Retinal pigment epithelial cell (primary cell): ENCODE data around the gene ARHGAP28.

Experiments
- DNase-seq: peaks from one replicate; pipeline ENCODE4 v3.0.0-alpha.2; 2010; ENCODE audit warnings: low read depth
- H3K4me3 ChIP-seq: 2 replicates; pipeline ENCODE4 v1.5.1; 2011; ENCODE audit warnings: mild to moderate bottlenecking, low read length, control low read depth, moderate library complexity
- CTCF ChIP-seq: conservative IDR thresholded peaks from 2 replicates; pipeline ENCODE4 v1.5.1; 2011; ENCODE audit warnings: low read depth, low read length, control low read depth, inconsistent platforms

The ARHGAP28 gene

GRCh38 chr18:6741786-6742185 is 12.3 kb downstream of the ARHGAP28 start:
- H3K4me3 ChIP-seq, result no peak overlapping the region
- DNase-seq, result no peak
- TF ChIP-seq CTCF, result no peak

- no peak for DNase-seq
- TF ChIP-seq CTCF, result no peak
- H3K4me3 ChIP-seq, result no peak overlapping the region
These were observed 14.5 kb downstream of the ARHGAP28 start for GRCh38 chr18:6743999-6744398.

- no peak for DNase-seq
- H3K4me3 ChIP-seq, result no peak overlapping the region
- TF ChIP-seq CTCF, result no peak
These were observed 15.4 kb downstream of the ARHGAP28 start for GRCh38 chr18:6744816-6745455.

- DNase-seq, result no peak
- no peak for TF ChIP-seq CTCF
These were observed 16.1 kb downstream of the ARHGAP28 start for GRCh38 chr18:6745504-6746031.

GRCh38 chr18:6746386-6746960 is 17.0 kb downstream of the ARHGAP28 start:
- no peak for DNase-seq
- TF ChIP-seq CTCF, result no peak
- no peak overlapping the region for H3K4me3 ChIP-seq

More at GRCh38 chr18:6745504-6746031, 16.1 kb downstream of the ARHGAP28 start:
- no peak overlapping the region for H3K4me3 ChIP-seq

- no peak for TF ChIP-seq CTCF
- peak; percentile 34 for DNase-seq
- no peak overlapping the region for H3K4me3 ChIP-seq
These were observed 18.1 kb downstream of the ARHGAP28 start for GRCh38 chr18:6747646-6748045.

- no peak for TF ChIP-seq CTCF
- H3K4me3 ChIP-seq, result no peak overlapping the region
- DNase-seq, result no peak
These were observed 18.7 kb downstream of the ARHGAP28 start for GRCh38 chr18:6748241-6748640.
